Parathyroid adenoma (tissue), 2 donors: ENCODE results near the gene LMAN1.

Experiments used
- H2AFZ ChIP-seq: fragments of 300-600 bp; sonication (generic); one replicate; pipeline ENCODE4 v1.7.0; 2017; ENCODE audit warnings: antibody characterized with exemption, mild to moderate bottlenecking
- H3K27ac ChIP-seq: fragments of 300-600 bp; sonication (generic); one replicate; pipeline ENCODE4 v1.7.0; 2017
- H3K27me3 ChIP-seq: fragments of 300-600 bp; sonication (generic); one replicate; pipeline ENCODE4 v1.7.0; 2017; ENCODE audit warnings: low read length; ENCODE audit not compliant: control insufficient read depth, insufficient read depth
- H3K36me3 ChIP-seq: fragments of 300-600 bp; sonication (generic); one replicate; pipeline ENCODE4 v1.7.0; 2017; ENCODE audit warnings: low read length; ENCODE audit not compliant: control insufficient read depth, insufficient read depth
- H3K4me1 ChIP-seq: fragments of 300-600 bp; sonication (generic); one replicate; pipeline ENCODE4 v1.7.0; 2017; ENCODE audit warnings: control low read depth
- H3K4me2 ChIP-seq: fragments of 300-600 bp; sonication (generic); one replicate; pipeline ENCODE4 v1.7.0; 2017; ENCODE audit warnings: low read length
- H3K4me3 ChIP-seq: fragments of 300-600 bp; sonication (generic); one replicate; pipeline ENCODE4 v1.7.0; 2017; ENCODE audit warnings: low read depth, low read length
- H3K79me2 ChIP-seq: fragments of 300-600 bp; sonication (generic); one replicate; pipeline ENCODE4 v1.7.0; 2017; ENCODE audit warnings: control low read depth
- H3K9ac ChIP-seq: fragments of 300-600 bp; sonication (generic); one replicate; pipeline ENCODE4 v1.7.0; 2017; ENCODE audit warnings: mild to moderate bottlenecking
- H3K9me3 ChIP-seq: fragments of 300-600 bp; sonication (generic); one replicate; pipeline ENCODE4 v1.7.0; 2017; ENCODE audit warnings: low read length; ENCODE audit not compliant: control insufficient read depth
- TF ChIP-seq, protein P1 (sequence below): fragments of 300-600 bp; sonication (generic); IDR thresholded peaks from one replicate; pipeline ENCODE4 v1.7.0; 2017; ENCODE audit warnings: antibody characterized with exemption, mild to moderate bottlenecking
- donor health status: primary hyperparathyroidism.

Gene LMAN1

DNA sequence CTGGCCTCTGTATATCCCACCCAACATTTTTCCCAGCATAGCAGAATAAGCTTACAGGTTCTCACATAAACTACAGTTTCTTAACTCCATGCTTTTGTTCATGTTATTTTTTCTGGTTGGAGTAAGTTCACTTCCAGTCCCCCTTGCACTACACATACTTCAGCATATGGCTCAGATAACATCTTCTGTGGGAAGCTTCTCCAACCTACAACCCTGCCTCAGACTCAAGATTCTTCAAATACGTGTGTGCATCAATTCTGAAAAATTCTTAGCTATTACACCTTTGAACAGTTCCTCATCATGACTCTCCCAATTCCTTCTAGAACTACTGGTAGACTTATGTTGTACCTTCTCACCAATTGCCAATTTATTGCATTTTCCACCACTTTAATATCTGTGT is 33.1 kb downstream of the LMAN1 start:
- H3K4me2 ChIP-seq, result no peak overlapping the region
- no peak overlapping the region for H3K27ac ChIP-seq
- H3K79me2 ChIP-seq, result no peaks in the 10 kb centered on the region
- no peaks in the 10 kb centered on the region for H3K36me3 ChIP-seq
- H3K9ac ChIP-seq, result no peak overlapping the region
- H3K4me1 ChIP-seq, result no peaks in the 10 kb centered on the region
- H3K27me3 ChIP-seq, result no peaks in the 10 kb centered on the region
- no peaks in the 10 kb centered on the region for H3K9me3 ChIP-seq
- no peak overlapping the region for H2AFZ ChIP-seq
- H3K4me3 ChIP-seq, result no peak overlapping the region
- TF ChIP-seq, protein P1, sequence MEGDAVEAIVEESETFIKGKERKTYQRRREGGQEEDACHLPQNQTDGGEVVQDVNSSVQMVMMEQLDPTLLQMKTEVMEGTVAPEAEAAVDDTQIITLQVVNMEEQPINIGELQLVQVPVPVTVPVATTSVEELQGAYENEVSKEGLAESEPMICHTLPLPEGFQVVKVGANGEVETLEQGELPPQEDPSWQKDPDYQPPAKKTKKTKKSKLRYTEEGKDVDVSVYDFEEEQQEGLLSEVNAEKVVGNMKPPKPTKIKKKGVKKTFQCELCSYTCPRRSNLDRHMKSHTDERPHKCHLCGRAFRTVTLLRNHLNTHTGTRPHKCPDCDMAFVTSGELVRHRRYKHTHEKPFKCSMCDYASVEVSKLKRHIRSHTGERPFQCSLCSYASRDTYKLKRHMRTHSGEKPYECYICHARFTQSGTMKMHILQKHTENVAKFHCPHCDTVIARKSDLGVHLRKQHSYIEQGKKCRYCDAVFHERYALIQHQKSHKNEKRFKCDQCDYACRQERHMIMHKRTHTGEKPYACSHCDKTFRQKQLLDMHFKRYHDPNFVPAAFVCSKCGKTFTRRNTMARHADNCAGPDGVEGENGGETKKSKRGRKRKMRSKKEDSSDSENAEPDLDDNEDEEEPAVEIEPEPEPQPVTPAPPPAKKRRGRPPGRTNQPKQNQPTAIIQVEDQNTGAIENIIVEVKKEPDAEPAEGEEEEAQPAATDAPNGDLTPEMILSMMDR, result no peak

DNA sequence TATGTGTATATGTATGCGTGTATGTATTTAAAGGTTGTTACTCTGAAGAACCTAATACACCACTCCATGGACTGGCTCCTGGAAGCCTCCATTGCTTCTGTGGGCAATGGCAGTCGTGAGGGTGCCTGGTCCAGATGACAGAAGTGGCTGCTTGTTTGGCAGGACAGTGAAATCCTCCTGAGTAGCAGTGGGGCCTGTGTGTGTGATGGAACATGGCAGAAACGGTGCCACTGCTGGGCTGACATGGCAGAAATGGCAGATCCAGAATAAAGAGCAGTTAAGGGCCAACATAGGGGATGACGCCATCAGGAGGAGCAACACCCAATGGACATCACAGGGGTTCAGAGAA is 34.5 kb downstream of the LMAN1 start:
- TF ChIP-seq, protein P1, result no peak
- Histone ChIP-seq H3K27ac (no peak overlapping the region), H3K9ac (no peak overlapping the region), H3K4me2 (no peak overlapping the region), H2AFZ (no peak overlapping the region), H3K4me1 (no peaks in the 10 kb centered on the region), H3K36me3 (no peaks in the 10 kb centered on the region), H3K4me3 (no peak overlapping the region), H3K27me3 (no peaks in the 10 kb centered on the region), H3K9me3 (no peaks in the 10 kb centered on the region), H3K79me2 (no peaks in the 10 kb centered on the region)

DNA sequence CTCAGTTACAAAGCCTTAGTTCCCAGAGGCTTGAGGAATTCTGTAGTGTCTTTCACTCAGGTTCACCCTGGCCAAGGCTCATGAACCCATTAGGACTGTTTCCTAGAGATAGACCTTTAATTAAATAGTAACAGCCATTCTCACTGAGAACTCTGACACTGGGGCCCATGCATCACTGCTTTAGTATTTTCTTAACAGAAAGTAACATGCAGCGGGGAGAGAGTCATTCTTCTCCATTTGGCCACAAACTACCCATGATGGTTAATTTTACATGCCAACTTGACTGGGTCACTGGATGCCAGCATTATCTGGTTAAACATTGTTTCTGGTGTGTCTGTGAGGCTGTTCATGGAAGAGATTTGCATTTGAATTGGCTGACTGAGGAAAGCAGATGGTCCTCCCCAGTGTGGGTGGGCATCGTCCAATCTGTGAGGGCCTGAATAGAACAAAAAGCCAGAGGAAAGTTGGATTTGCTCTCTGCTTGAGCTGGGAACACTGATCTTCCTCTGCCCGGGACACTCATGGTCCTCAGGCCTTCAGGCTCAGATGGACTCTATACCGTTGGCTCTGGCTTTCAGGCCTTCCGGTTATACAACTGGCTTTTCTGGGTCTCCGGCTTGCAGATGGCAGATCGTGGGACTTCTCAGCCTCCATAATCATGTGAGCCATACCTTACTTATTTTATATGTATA is 35.0 kb downstream of the LMAN1 start:
- Histone ChIP-seq H3K4me2 (no peak overlapping the region), H3K9ac (no peak overlapping the region), H3K27me3 (no peaks in the 10 kb centered on the region), H3K27ac (no peak overlapping the region), H3K79me2 (no peaks in the 10 kb centered on the region), H3K4me1 (no peaks in the 10 kb centered on the region), H3K9me3 (no peaks in the 10 kb centered on the region), H2AFZ (no peak overlapping the region), H3K4me3 (no peak overlapping the region), H3K36me3 (no peaks in the 10 kb centered on the region)
- TF ChIP-seq, protein P1, result no peak

DNA sequence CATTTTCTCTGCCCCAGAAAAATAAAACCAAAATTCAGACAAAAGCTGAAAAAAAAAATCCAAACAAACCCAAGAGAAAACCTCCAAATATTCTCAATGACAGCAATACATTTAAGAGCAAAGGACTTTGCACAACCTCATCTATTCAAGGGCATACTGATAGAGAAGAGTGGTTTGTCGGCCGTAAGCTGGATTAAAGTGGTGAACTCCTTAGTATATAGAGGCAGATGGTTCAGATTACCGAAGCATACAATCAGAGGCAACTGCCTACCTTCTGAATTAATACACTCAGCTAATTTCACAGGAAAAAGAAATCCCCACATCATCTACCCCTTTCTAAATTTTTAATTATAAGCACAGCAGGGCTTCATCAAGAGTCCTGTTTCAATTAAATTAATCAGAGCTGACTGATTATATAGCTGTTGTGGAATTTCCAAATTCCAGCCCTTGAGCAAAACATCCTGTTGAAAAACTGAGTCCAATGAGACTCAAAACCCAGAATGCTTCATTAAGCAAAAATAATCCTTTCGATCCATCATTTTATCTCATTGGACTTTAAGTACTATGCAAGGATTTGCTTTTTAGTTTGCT is 40.5 kb downstream of the LMAN1 start, which contains the start of gene CPLX4:
Gene CPLX4, minus strand, starts transcription at position 190 of the 591 bp plus-strand sequence. Its CDS starts 187 bp downstream, at position 3.
- no peak within 1 kb of the TSS for H3K27ac ChIP-seq
- H3K4me1 ChIP-seq, result no peaks in the 10 kb centered on the region
- H3K79me2 ChIP-seq, result no peaks in the 10 kb centered on the region
- H3K9ac ChIP-seq, result no peak within 1 kb of the TSS
- H3K27me3 ChIP-seq, result no peaks in the 10 kb centered on the region
- no peak within 1 kb of the TSS for H2AFZ ChIP-seq
- H3K4me2 ChIP-seq, result no peak within 1 kb of the TSS
- TF ChIP-seq, protein P1, result no peak
- no peaks in the 10 kb centered on the region for H3K36me3 ChIP-seq
- H3K9me3 ChIP-seq, result no peaks in the 10 kb centered on the region
- H3K4me3 ChIP-seq, result no peak within 1 kb of the TSS

DNA sequence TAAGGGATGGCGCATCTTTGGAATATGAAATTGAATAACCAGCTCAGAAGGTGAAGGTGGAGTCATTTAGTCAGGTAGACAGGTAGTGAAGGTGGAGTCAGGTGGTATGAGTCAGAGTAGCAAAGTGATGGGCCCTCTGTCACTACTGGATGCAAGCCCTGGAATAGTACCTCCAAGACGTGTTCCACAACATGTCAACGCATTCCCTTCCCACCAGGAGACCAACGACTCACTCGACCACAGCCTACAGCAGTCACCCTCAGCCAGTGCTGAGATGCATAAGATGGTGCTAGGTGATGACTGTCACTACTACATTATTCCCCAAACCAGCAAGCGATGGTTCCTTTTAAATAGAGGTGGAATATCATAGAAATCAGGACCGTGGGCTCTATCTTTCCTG is 47.4 kb downstream of the LMAN1 start:
- no peaks in the 10 kb centered on the region for H3K27me3 ChIP-seq
- no peaks in the 10 kb centered on the region for H3K4me1 ChIP-seq
- no peaks in the 10 kb centered on the region for H3K36me3 ChIP-seq
- H3K4me3 ChIP-seq, result no peak overlapping the region
- no peak overlapping the region for H3K4me2 ChIP-seq
- H3K79me2 ChIP-seq, result no peaks in the 10 kb centered on the region
- H2AFZ ChIP-seq, result no peak overlapping the region
- no peak overlapping the region for H3K9ac ChIP-seq
- no peak overlapping the region for H3K27ac ChIP-seq
- TF ChIP-seq, protein P1, result no peak
- H3K9me3 ChIP-seq, result no peaks in the 10 kb centered on the region
